Tibial nerve (tissue), 4 donors: ENCODE results near the gene FCN1. TPM values are rescaled to one million over a fixed set of nuclear protein-coding genes. Genes with fewer than 3 reads are reported as not detected.

Experiments
- DNase-seq, 2 donors: peaks; one replicate each; pipeline ENCODE4 v3.0.0-alpha.2; 2019; ENCODE audit warnings: low spot score in 2 of 2
- H3K27ac ChIP-seq, 4 donors: fragments of 200-600 bp; sonication (generic) in 3 of 4; one replicate each; pipeline ENCODE4 v1.5.1; 2017 to 2019; ENCODE audit warnings: mild to moderate bottlenecking in 1 of 4
- H3K27me3 ChIP-seq, 2 donors: fragments of 200-600 bp; sonication (generic) in 1 of 2; one replicate each; pipeline versions ENCODE4 v1.5.1 to v1.6.0; 2017 to 2019
- H3K36me3 ChIP-seq, 3 donors: fragments of 200-600 bp; sonication (generic); one replicate each; pipeline ENCODE4 v1.5.1; 2018 to 2019
- H3K4me1 ChIP-seq, 4 donors: fragments of 200-600 bp; sonication (generic) in 3 of 4; one replicate each; pipeline ENCODE4 v1.5.1; 2017 to 2019
- H3K4me3 ChIP-seq, 4 donors: fragments of 200-600 bp; sonication (generic) in 3 of 4; one replicate each; pipeline ENCODE4 v1.5.1; 2017 to 2019; ENCODE audit warnings: mild to moderate bottlenecking in 1 of 4, moderate library complexity in 1 of 4
- H3K9me3 ChIP-seq, 4 donors: fragments of 200-600 bp; sonication (generic) in 3 of 4; one replicate each; pipeline ENCODE4 v1.5.1; 2017 to 2019
- CTCF ChIP-seq, 5 experiments: fragments of 200-600 bp in 3 of 5; fragments of 450-650 bp in 2 of 5; sonication (generic) in 3 of 5; IDR thresholded peaks; one replicate each; pipeline ENCODE4 v1.5.1; 2016 to 2019; ENCODE audit warnings: antibody characterized with exemption in 5 of 5, mild to moderate bottlenecking in 3 of 5, moderate library complexity in 2 of 5
- EP300 ChIP-seq, 2 donors: sonication (generic); formaldehyde crosslinking; IDR thresholded peaks; one replicate each; pipeline ENCODE4 v1.6.1; 2017; ENCODE audit warnings: antibody characterized with exemption in 2 of 2, mild to moderate bottlenecking in 1 of 2
- POLR2A ChIP-seq, 2 donors: fragments of 450-650 bp; IDR thresholded peaks; one replicate each; pipeline ENCODE4 v1.6.1; 2017; ENCODE audit warnings: antibody characterized with exemption in 2 of 2, mild to moderate bottlenecking in 2 of 2, moderate library complexity in 2 of 2
- WGBS, 2 donors: methylation state at CpG; one replicate each; pipeline ENCODE4 v1.1.5; 2018; 5-methylcytosine and 5-hydroxymethylcytosine counted together
- total RNA-seq, 4 donors: library from RNA; depleted of rRNA; stranded (reverse); fragments of >200 nt; gene quantifications; one replicate each; pipeline ENCODE4 v1.1.0, GENCODE V29; 2016

The FCN1 gene
- total RNA-seq, 4 donors from 2014 or later, result under 0.01 to 2.9 (median 0.96) TPM

GRCh38 chr9:134943836-134944235, 26.1 kb upstream of the FCN1 start:
- TF ChIP-seq CTCF (IDR thresholded peaks at IDR 0.05) (no peak), EP300 (IDR thresholded peaks at IDR 0.05) (no peak), POLR2A (IDR thresholded peaks at IDR 0.05) (no peak)
- peaks cover 0 to 37% (median 0%) of the 10 kb centered on the region in 4 donors for H3K4me1 ChIP-seq
- H3K36me3 ChIP-seq, result no peaks in the 10 kb centered on the region
- H3K27ac ChIP-seq, result no peak overlapping the region
- 81 to 83% methylated on average over 13 to 14 of the region's 15 CpGs for WGBS, 2 donors
- H3K9me3 ChIP-seq, result no peaks in the 10 kb centered on the region
- DNase-seq, result no peak
- no peak overlapping the region for H3K4me3 ChIP-seq
- peaks cover 0 to 61% of the 10 kb centered on the region in 2 donors for H3K27me3 ChIP-seq

GRCh38 chr9:134943411-134943810, 25.7 kb upstream of the FCN1 start:
- WGBS, 2 donors, result 88 to 94% methylated on average over 12 to 13 of the region's 13 CpGs
- Histone ChIP-seq H3K4me3 (no peak overlapping the region), H3K27ac (no peak overlapping the region), H3K27me3 (peaks cover 0 to 63% of the 10 kb centered on the region in 2 donors), H3K4me1 (peaks cover 0 to 37% (median 0%) of the 10 kb centered on the region in 4 donors), H3K9me3 (no peaks in the 10 kb centered on the region), H3K36me3 (no peaks in the 10 kb centered on the region)
- TF ChIP-seq EP300 (IDR thresholded peaks at IDR 0.05), result no peak
- no peak for TF ChIP-seq POLR2A (IDR thresholded peaks at IDR 0.05)
- no peak for TF ChIP-seq CTCF (IDR thresholded peaks at IDR 0.05)
- no peak for DNase-seq

- DNase-seq, result no peak
- H3K27me3 ChIP-seq, result peaks cover 0 to 69% of the 10 kb centered on the region in 2 donors
Measured at GRCh38 chr9:134942788-134943184, 25.1 kb upstream of the FCN1 start.

GRCh38 chr9:134942011-134942787, 24.5 kb upstream of the FCN1 start:
- TF ChIP-seq EP300 (IDR thresholded peaks at IDR 0.05), result no peak
- no peak for TF ChIP-seq CTCF (IDR thresholded peaks at IDR 0.05)
- TF ChIP-seq POLR2A (IDR thresholded peaks at IDR 0.05), result no peak
- H3K36me3 ChIP-seq, result no peaks in the 10 kb centered on the region
- H3K9me3 ChIP-seq, result no peaks in the 10 kb centered on the region
- H3K4me1 ChIP-seq, result peaks cover 0 to 33% (median 0%) of the 10 kb centered on the region in 4 donors
- no peak overlapping the region for H3K27ac ChIP-seq
- no peak for DNase-seq
- 33 to 38% methylated on average over 27 of the region's 27 CpGs for WGBS, 2 donors
- H3K27me3 ChIP-seq, result peaks cover 0 to 64% of the 10 kb centered on the region in 2 donors
- H3K4me3 ChIP-seq, result peak overlapping the region in 1 of 4 donors; percentile 10

More at GRCh38 chr9:134942788-134943184, 25.1 kb upstream of the FCN1 start:
- Histone ChIP-seq H3K9me3 (no peaks in the 10 kb centered on the region), H3K27ac (no peak overlapping the region), H3K4me1 (peaks cover 0 to 37% (median 0%) of the 10 kb centered on the region in 4 donors), H3K36me3 (no peaks in the 10 kb centered on the region), H3K4me3 (peak overlapping the region in 1 of 4 donors; percentile 10)
- TF ChIP-seq POLR2A (IDR thresholded peaks at IDR 0.05) (no peak), EP300 (IDR thresholded peaks at IDR 0.05) (no peak), CTCF (IDR thresholded peaks at IDR 0.05) (no peak)
- WGBS, 2 donors, result 30 to 47% methylated on average over 8 of the region's 8 CpGs
